ENCODE measurements around the gene SH2D3C.
"Not testable (repeated sequence)": the region's sequence is repeated elsewhere in the genome, so short reads cannot be mapped to it uniquely, and the experiment has no call there.

Gene SH2D3C

GRCh38 chr9:127762111-127762676 lies 16.3 kb downstream of the SH2D3C start:
- no peak for DNase-seq

- DNase-seq: no peak
Measured at GRCh38 chr9:127761491-127761956, 16.9 kb downstream of the SH2D3C start.

- DNase-seq: no peak
Measured at GRCh38 chr9:127761061-127761460, 17.4 kb downstream of the SH2D3C start.

GRCh38 chr9:127758843-127759242 lies 19.6 kb downstream of the SH2D3C start:
- DNase-seq: no peak

GRCh38 chr9:127756776-127757175 lies 21.7 kb downstream of the SH2D3C start:
- DNase-seq: not testable (repeated sequence)

- no peak for DNase-seq
Measured at GRCh38 chr9:127756233-127756632, 22.2 kb downstream of the SH2D3C start.

GRCh38 chr9:127755061-127756060 lies 23.1 kb downstream of the SH2D3C start:
- DNase-seq: no peak

GRCh38 chr9:127754099-127755060 lies 24.1 kb downstream of the SH2D3C start:
- DNase-seq: peak in 1 of 2 donors; percentile 19

GRCh38 chr9:127753622-127754021 lies 24.8 kb downstream of the SH2D3C start:
- DNase-seq: no peak

GRCh38 chr9:127753148-127753547 lies 25.3 kb downstream of the SH2D3C start:
- no peak for DNase-seq

- DNase-seq: no peak
Measured at GRCh38 chr9:127751269-127752054, 27.0 kb downstream of the SH2D3C start.

GRCh38 chr9:127749090-127749787 lies 29.2 kb downstream of the SH2D3C start:
- DNase-seq: no peak

GRCh38 chr9:127746959-127747569 lies 31.4 kb downstream of the SH2D3C start:
- DNase-seq: no peak

- no peak for DNase-seq
Measured at GRCh38 chr9:127744398-127745110, 33.9 kb downstream of the SH2D3C start.

GRCh38 chr9:127742435-127743088 lies 35.9 kb downstream of the SH2D3C start:
- DNase-seq: no peak

GRCh38 chr9:127741831-127742434 lies 36.5 kb downstream of the SH2D3C start:
- DNase-seq: peak; percentile 52 to 67

- no peak for DNase-seq
Measured at GRCh38 chr9:127739614-127740330, 38.7 kb downstream of the SH2D3C start.

- no peak for DNase-seq
Measured at GRCh38 chr9:127738666-127739065, 39.8 kb downstream of the SH2D3C start.
